Body of pancreas (tissue), 4 donors: ENCODE data around the gene NTRK2. TPM values are rescaled to one million over a fixed set of nuclear protein-coding genes. Genes with fewer than 3 reads are reported as not detected.

ENCODE experiments used
- ATAC-seq: fragments of 150-250 bp; one replicate; pipeline ENCODE4 v1.9.1; 2016
- DNase-seq, 4 donors: peaks; one replicate each; pipeline ENCODE4 v3.0.0-alpha.2; 2019
- H3K27ac ChIP-seq, 4 donors: fragments of 200-600 bp; sonication (generic); 1 replicate in 3 of 4; 2 replicates in 1 of 4; pipeline versions ENCODE4 v1.5.1 to v1.6.1; 2016 to 2019; ENCODE audit warnings: mild to moderate bottlenecking in 1 of 4, mixed read lengths in 1 of 4, moderate library complexity in 1 of 4
- H3K27me3 ChIP-seq, 2 donors: fragments of 200-600 bp; sonication (generic); one replicate each; pipeline ENCODE4 v1.6.0; 2016; ENCODE audit warnings: mild to moderate bottlenecking in 1 of 2
- H3K36me3 ChIP-seq, 2 donors: fragments of 200-600 bp; sonication (generic); replicated peaks in 1 of 2; 2 replicates each; pipeline ENCODE4 v1.5.1; 2016; ENCODE audit warnings: low read depth in 2 of 2; ENCODE audit not compliant: insufficient read depth in 1 of 2
- H3K4me1 ChIP-seq: fragments of 200-600 bp; sonication (generic); one replicate; pipeline ENCODE4 v1.6.0; 2016
- H3K4me3 ChIP-seq, 2 donors: fragments of 200-600 bp; sonication (generic); 1 replicate in 1 of 2; 2 replicates in 1 of 2; pipeline ENCODE4 v1.5.1; 2016 to 2019
- H3K9me3 ChIP-seq, 3 donors: fragments of 200-600 bp; sonication (generic); 1 replicate in 2 of 3; 2 replicates in 1 of 3; pipeline ENCODE4 v1.5.1; 2016
- CTCF ChIP-seq, 7 experiments: fragments of 450-650 bp in 4 of 7; fragments of 200-600 bp in 3 of 7; sonication (generic) in 3 of 7; IDR thresholded peaks; one replicate each; pipeline ENCODE4 v1.5.1; 2016 to 2019; ENCODE audit warnings: antibody characterized with exemption in 7 of 7
- POLR2A ChIP-seq, 3 donors: fragments of 450-650 bp; IDR thresholded peaks; one replicate each; pipeline ENCODE4 v1.6.1; 2016; ENCODE audit warnings: antibody characterized with exemption in 3 of 3, mild to moderate bottlenecking in 2 of 3
- WGBS, 2 donors: methylation state at CpG; one replicate each; pipeline ENCODE4 v1.1.5; 2017; 5-methylcytosine and 5-hydroxymethylcytosine counted together
- intact Hi-C: fragments of 100-400 bp; cut with DNase I; formaldehyde crosslinking; loops from one replicate; pipeline ENCODE4 v1.15.1; 2023
- total RNA-seq, 2 donors: library from RNA; depleted of rRNA; stranded (reverse); fragments of >200 nt; gene quantifications; one replicate each; pipeline ENCODE4 v1.1.0, GENCODE V29; 2016

Gene NTRK2
- 10 to 100 TPM; 20.5 to 37.9 TPM for total RNA-seq

GRCh38 chr9:84669288-84670137, at the start of gene NTRK2:
Gene NTRK2 (plus strand): TSS chr9:84669729. CDS start chr9:84670749, 1,020 bp downstream.
- TF ChIP-seq POLR2A (IDR thresholded peaks at IDR 0.05), result peak in 2 of 3 donors; percentile 25 to 34
- peak in 6 of 7 experiments; percentile 9 to 48 (median 32) for TF ChIP-seq CTCF (IDR thresholded peaks at IDR 0.05)
- Histone ChIP-seq H3K27ac (peak within 1 kb of the TSS; percentile 38 to 81 (median 66)), H3K36me3 (no peaks in the 10 kb centered on the region), H3K9me3 (no peaks in the 10 kb centered on the region), H3K4me3 (peak within 1 kb of the TSS in 1 of 2 donors; percentile 9), H3K27me3 (no peaks in the 10 kb centered on the region), H3K4me1 (peaks cover 32% of the 10 kb centered on the region)
- DNase-seq (peak; percentile 22 to 35 (median 30)), ATAC-seq (peak; percentile 49)
- intact Hi-C loops, result no loop called here
- 0 to 1% methylated on average over 33 to 64 of the region's 69 CpGs for WGBS, 2 donors

- H3K9me3 ChIP-seq, result no peaks in the 10 kb centered on the region
- no peak overlapping the region for H3K4me3 ChIP-seq
- TF ChIP-seq CTCF (IDR thresholded peaks at IDR 0.05) (no peak), POLR2A (IDR thresholded peaks at IDR 0.05) (no peak)
- 60 to 85% methylated on average over 2 of the region's 2 CpGs for WGBS, 2 donors
- H3K36me3 ChIP-seq, result no peaks in the 10 kb centered on the region
- no peaks in the 10 kb centered on the region for H3K27me3 ChIP-seq
- no peaks in the 10 kb centered on the region for H3K4me1 ChIP-seq
- DNase-seq (peak in 1 of 4 donors; percentile 9), ATAC-seq (no peak)
- intact Hi-C loops, result no loop called here
- no peak overlapping the region for H3K27ac ChIP-seq
Measured at GRCh38 chr9:84620338-84620737, 49.2 kb upstream of the NTRK2 start.

- H3K27ac ChIP-seq, result no peak overlapping the region
- intact Hi-C loops, result no loop called here
- 78 to 92% methylated on average over 2 of the region's 2 CpGs for WGBS, 2 donors
- no peak overlapping the region for H3K4me3 ChIP-seq
- TF ChIP-seq POLR2A (IDR thresholded peaks at IDR 0.05), result no peak
- TF ChIP-seq CTCF (IDR thresholded peaks at IDR 0.05), result no peak
- no peaks in the 10 kb centered on the region for H3K27me3 ChIP-seq
- H3K36me3 ChIP-seq, result no peaks in the 10 kb centered on the region
- H3K9me3 ChIP-seq, result no peaks in the 10 kb centered on the region
- DNase-seq, result no peak
- H3K4me1 ChIP-seq, result no peaks in the 10 kb centered on the region
- no peak for ATAC-seq
Measured at GRCh38 chr9:84621811-84622210, 47.7 kb upstream of the NTRK2 start.

- no peak for ATAC-seq
- H3K4me1 ChIP-seq, result no peaks in the 10 kb centered on the region
- WGBS, 2 donors, result 59 to 71% methylated on average over 7 of the region's 7 CpGs
- intact Hi-C loops, result no loop called here
- H3K4me3 ChIP-seq, result no peak overlapping the region
- no peak overlapping the region for H3K27ac ChIP-seq
- no peak for DNase-seq
- TF ChIP-seq POLR2A (IDR thresholded peaks at IDR 0.05) (no peak), CTCF (IDR thresholded peaks at IDR 0.05) (no peak)
- H3K27me3 ChIP-seq, result no peaks in the 10 kb centered on the region
- no peaks in the 10 kb centered on the region for H3K36me3 ChIP-seq
- H3K9me3 ChIP-seq, result no peaks in the 10 kb centered on the region
Measured at GRCh38 chr9:84622981-84623380, 46.5 kb upstream of the NTRK2 start.
